ENCODE measurements around the gene UBE2L5.

UBE2L5 gene

DNA sequence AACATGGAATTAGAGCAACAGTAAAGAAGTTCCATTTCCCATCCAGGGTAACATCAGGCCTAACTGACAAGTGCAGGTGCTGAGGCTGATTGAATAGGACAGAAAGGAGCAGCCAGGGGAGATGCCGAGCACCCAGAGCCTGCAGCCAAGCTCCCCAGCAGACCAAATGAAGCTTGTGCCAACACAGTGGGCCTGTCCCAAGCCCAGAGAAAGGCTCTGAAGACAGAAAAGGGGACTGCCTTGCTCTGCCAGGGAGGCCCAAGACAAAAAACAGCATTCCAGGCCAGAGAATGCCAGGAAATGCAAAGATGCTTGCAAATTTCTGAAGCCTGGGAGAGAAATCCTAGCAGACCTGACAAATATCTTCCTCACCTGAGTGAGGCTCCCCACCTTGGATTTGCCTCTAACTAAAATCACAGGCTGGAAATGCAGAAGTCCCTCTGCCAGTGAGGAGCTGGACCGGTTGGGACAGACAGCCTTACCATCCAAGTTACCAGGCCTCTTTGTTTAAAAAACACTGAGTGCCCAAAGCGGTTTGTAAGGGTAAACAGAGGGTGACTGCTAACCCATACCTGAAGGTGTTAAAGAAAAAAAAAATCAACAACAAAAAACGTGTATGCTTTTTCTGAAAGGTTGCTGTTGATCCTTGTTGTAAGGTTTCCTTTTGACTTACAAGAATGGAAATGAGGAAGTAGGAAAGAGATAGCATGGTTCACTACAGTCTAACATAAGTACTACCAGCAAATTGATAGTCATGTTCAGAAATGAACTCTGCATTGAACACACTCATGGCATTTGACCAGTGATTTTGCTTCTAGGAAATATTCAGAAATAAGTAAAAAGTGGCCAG lies 55.3 kb downstream of the UBE2L5 start:
- H3K27ac ChIP-seq, result no peak overlapping the region

More for the DNA sequence above, 55.3 kb downstream of the UBE2L5 start:
- no peak for TF ChIP-seq ZFX (IDR thresholded peaks at IDR 0.05)
- no peak for TF ChIP-seq CTCF (conservative IDR thresholded peaks at IDR 0.05)
